HT-29 (cell line): ENCODE measurements around the gene MAP4. TPM values are rescaled to one million over a fixed set of nuclear protein-coding genes. Genes with fewer than 3 reads are reported as not detected.
"Not testable (repeated sequence)": the region's sequence is repeated elsewhere in the genome, so short reads cannot be mapped to it uniquely, and the experiment has no call there.

Experiments
- DNase-seq: peaks from one replicate; pipeline ENCODE4 v3.0.0-alpha.2; 2015; ENCODE audit warnings: low spot score
- total RNA-seq: library from RNA; depleted of rRNA; stranded (reverse); fragments of >200 nt; shearing (Covaris generic); gene quantifications from 2 replicates; pipeline ENCODE4 v1.2.3, GENCODE V29; 2014; rRNA removed

Gene MAP4
- total RNA-seq = 44.5 and 45.7 TPM in 2 replicates

GRCh38 chr3:48016301-48016973 lies at the start of gene MAP4:
Gene MAP4 (minus strand): TSS chr3:48016416. CDS start chr3:47998860, 17,556 bp downstream.
- peak; percentile 3 for DNase-seq

GRCh38 chr3:48065035-48065434 lies 48.8 kb upstream of the MAP4 start:
- DNase-seq = no peak

GRCh38 chr3:48064292-48064829 lies 48.1 kb upstream of the MAP4 start:
- DNase-seq = no peak

- not testable (repeated sequence) for DNase-seq
Measured at GRCh38 chr3:48061586-48061985, 45.4 kb upstream of the MAP4 start.

- DNase-seq = no peak
Measured at GRCh38 chr3:48058091-48058490, 41.9 kb upstream of the MAP4 start.

GRCh38 chr3:48057521-48057920 lies 41.3 kb upstream of the MAP4 start:
- DNase-seq = no peak

- no peak for DNase-seq
Measured at GRCh38 chr3:48047841-48048464, 31.7 kb upstream of the MAP4 start.

GRCh38 chr3:48042071-48042760 lies 26.0 kb upstream of the MAP4 start:
- no peak for DNase-seq

- peak; percentile 3 for DNase-seq
Measured at GRCh38 chr3:48039487-48040190, 23.4 kb upstream of the MAP4 start.

- no peak for DNase-seq
Measured at GRCh38 chr3:48038971-48039481, 22.8 kb upstream of the MAP4 start.

GRCh38 chr3:48034000-48034516 lies 17.8 kb upstream of the MAP4 start:
- no peak for DNase-seq

- DNase-seq = no peak
Measured at GRCh38 chr3:48030188-48030587, 14.0 kb upstream of the MAP4 start.

GRCh38 chr3:48026951-48027908 lies 11.0 kb upstream of the MAP4 start:
- DNase-seq = no peak

- no peak for DNase-seq
Measured at GRCh38 chr3:48026098-48026497, 9.9 kb upstream of the MAP4 start.

GRCh38 chr3:48024401-48024800 lies 8.2 kb upstream of the MAP4 start:
- DNase-seq = no peak

- DNase-seq = no peak
Measured at GRCh38 chr3:48023377-48023776, 7.2 kb upstream of the MAP4 start.

- no peak for DNase-seq
Measured at GRCh38 chr3:48022178-48022577, 6.0 kb upstream of the MAP4 start.

GRCh38 chr3:48018841-48019240 lies 2.6 kb upstream of the MAP4 start:
- peak; percentile 1 for DNase-seq

- peak; percentile 26 for DNase-seq
Measured at GRCh38 chr3:48015431-48016180, 610 bp downstream of the MAP4 start.
